Bone marrow (tissue), 2 donors: ENCODE data around the gene CFAP77.

Source experiments
- DNase-seq, 2 donors: peaks; one replicate each; lab custom pipeline; 2025; lab: John Stamatoyannopoulos, UW

Gene CFAP77

DNA sequence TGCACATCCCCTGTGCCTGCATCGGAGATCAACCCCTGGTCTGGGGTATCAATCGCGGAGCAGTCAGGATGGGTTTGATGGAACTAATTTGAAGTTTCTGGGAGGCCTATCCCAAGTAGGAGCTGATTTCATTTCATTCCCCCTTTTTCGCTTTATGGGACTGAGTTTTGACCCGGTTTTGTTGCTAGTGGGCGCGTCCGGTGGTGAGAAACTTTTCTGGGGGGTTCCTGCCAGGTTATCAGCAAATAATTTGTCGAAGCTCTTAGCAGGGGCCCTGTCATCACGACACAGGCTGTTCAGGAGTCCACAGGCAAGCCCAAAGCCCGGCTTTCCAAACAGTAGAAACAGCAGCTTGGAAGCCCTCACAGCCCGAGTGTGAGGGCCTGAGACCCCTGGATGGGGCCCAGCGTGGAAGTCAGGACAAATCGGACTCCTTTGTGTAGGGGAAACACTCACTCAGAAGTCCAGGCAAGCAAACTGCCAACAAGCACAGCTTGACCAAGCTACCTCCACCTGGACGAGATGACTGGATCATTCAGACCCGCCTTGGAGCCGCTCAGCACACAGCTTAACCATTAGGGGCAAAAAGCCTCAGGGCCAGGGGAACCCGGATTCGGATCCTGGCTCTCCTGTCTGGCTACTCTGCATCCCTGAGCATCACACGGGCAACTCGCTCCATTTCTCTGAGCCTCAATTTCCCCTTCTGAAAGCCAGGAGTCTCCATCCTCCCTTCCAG lies 108.0 kb downstream of the CFAP77 start:
- DNase-seq, result no peak

DNA sequence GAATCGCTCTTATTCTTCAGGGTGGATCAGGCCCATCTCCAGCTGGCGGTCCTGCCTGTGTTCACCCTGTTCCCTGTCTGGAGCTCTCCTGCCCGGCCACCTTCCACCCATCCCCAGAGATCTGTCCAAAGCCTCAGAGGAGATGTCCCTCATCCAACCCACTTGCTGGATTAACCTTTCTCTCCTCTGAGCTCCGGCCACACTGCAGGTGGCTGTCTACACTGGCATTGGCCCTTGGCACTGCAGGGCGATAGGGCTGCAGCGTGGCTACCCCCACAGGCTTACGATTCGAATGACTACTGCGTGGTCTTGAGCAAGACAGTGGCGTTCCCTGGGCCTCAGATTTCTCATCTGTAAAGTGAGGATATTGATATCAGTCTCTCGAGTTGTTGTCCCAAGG lies 108.6 kb downstream of the CFAP77 start:
- no peak for DNase-seq

DNA sequence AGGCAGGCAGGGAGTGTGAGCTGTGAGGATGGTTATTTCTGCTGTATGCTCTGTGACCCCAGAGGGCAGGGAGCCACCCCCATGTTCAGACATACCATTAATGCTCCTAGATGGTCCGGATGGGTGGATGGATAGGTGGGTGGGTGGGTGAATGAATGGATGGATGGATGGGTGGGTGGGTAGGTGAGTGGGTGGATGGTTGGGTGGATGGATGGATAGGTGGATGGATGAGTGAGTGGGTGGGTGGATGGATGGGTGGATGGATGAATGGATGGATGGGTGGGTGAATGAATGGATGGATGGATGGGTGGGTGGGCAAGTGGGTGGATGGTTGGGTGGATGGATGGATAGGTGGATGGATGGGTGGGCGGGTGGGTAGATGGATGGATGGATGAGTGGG lies 109.0 kb downstream of the CFAP77 start:
- DNase-seq, result no peak

DNA sequence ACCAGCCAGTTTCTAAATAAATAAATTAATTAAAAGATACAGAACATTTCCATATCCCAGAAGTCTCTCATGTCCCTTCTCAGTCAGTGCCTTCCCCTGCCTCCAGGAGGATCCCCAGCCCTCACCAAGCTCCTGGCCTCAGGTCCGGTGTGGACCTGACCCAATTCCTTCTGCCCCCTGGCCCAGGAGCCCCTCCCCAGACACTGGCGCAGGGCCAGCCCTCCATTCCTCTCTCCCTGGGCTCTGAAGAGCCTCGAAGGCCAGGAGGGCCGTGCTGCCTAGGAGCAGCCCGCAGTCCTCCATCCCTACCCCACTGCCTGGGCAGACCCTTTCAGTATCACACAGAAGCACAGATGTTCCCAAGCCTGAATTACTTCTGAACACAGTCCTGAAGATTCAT lies 110.6 kb downstream of the CFAP77 start:
- no peak for DNase-seq

DNA sequence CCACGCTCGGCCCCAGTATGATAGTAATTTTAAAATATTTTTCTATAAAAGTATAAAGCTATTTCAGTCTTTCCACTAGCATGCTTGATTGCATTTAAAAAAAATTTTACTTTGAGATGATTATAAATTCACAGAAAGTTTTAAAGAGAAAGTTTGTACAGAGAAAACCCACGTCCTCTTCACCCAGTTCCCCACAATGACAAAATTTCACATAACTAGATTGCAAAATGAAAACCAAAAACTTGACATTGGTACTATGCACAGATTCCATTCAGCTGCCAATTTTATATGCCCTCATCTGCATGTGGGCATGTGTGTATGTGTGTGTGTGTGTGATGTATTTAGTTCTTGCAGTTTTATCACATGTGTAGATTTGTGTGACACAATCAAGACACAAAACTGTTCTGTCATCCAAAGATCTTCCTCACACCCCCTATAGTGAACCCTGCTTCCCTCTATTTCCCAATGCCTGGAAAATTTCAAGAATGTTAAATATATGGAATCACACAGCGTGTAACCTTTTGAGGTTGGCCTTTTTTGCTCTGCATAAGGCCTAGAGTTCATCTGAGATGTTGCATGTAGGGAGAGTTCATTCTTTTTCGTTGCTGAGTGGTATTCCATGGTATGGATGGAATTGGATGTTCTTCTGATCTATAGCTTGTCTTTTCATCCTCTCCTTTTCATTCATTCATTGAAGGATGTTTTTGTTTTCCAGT lies 115.5 kb downstream of the CFAP77 start:
- no peak for DNase-seq

DNA sequence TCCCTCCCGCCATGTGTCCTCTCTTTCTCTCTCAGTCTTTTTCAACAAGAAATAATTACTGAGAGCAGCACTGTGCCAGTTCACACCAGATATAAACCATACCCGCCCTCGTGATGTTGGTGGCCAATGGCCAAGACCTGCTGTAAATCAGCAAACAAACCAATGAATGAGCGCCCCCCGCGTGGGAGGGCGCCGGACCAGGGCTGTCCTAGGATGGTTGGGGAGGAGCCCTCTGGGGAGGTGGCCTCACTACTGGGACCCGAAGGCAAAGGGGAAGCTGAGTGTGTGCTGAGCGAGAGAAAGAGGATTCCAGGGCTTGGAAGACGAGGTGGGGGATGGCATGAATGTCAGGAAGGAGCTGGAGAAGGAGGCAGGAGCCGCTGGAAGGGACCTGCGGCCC lies 121.2 kb downstream of the CFAP77 start:
- no peak for DNase-seq

DNA sequence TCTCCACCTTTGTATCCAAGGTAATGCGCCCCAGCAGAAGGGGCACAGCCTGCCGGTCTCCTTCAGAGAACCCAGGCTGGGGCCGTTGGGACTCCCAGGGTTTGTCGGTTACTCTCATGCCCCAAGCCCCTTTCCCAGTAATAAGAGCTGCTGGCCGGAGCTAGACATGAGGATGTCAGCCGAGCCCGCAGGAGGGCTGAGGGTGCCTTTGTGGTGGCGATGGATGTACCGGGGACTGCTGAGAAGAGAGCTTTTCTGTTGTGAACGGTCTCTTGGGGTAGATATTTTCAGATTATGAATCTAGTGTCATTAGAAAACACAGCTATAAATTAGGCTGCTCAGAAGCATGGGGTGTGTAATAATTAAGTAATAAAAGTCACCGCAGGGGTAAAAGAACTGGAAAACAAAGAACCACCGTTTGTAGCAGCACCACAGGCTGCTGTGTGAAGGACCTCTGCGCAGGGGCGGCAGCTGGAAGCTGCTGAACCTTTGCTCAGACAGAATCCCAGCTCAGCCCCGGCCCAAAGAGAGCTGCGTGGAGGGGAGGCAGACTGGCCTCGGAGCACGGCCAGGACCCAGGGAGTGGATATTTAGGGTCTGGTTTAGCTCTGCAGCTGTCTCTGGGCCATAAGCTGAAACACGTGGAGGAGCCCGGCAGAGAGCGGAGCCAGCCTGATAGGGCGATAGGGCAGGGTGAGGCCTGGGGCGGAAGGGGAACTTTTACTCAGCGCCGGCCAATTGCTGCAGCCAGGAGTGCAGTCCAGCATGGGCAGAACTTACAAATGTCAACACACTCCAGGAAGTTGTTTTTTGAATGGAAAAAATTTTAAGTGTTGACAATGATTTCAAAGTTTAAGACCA lies 121.9 kb downstream of the CFAP77 start:
- DNase-seq, result no peak

DNA sequence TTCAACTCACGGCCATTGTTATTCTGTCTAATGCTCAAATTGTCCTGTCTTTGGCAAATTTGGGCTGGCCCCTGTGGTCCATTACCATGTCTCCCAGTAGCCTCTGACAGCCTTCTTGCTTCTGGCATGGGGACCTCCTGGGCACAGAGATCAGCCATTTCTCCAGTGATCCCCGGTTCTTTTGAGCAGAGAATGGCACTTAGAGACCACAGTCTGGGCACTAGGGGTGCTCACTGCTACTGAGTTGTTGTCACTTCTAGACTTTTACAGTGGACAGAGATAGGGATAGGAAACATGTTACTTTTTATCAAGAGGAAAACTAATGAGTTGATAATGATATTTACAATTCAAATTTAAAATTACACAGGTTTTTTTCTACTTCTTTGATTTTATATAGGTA lies 124.8 kb downstream of the CFAP77 start:
- no peak for DNase-seq

DNA sequence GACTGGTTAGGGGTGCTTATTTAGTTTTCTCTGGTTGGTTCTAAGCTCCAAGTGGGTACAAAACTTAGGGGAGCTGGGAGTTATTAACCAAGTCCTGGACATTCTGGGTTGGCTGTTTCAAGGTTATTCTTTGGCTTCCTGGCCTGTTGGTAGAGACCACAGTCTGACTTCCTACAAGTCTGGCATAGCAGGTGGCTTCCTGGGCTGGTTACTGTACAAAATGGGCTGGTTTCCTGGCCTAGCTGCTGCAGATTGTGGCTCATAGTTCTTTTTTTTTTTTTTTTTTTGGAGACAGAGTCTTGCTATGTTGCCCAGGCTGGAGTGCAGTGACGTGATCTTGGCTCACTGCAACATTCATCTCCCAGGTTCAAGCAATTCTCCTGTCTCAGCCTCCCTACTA lies 126.1 kb downstream of the CFAP77 start:
- DNase-seq, result no peak

DNA sequence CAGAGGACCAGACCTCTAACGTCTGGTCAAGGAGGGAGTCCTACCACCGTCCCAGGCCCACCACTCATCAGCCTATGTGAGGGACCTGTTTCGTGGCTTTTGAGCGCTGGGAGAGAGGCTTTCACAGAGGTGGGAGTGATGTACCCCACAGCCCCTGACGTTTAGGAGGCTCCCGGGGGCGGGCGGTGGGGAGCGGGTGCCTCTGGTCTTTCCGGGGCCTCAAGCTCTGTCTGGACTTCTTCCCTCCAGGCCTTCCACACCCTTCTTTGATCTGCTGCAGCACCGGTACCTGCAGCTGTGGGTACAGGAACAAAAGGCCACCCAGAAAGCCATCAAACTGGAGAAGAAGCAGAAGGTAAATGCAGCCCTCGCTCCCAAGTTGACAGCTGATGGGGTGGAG lies 127.3 kb downstream of the CFAP77 start:
- DNase-seq, result no peak

DNA sequence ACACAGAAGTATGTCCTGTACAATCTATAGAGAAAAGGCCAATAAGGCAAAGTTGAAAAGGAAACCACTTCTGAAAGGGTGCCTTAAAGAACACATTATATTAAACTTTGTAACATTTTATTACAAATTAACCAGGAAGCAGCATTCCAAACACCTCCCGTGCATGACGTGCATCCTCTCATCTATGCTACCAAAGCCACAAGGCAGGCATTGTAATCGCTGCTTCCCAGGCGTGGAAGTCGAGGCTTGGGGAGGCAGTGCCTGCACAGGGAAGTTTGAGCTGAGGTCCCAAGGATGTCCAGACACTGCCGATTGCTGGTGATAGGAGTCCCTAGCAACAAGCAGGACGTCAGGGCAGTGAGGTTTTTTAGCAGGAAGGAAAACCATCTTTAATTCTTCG lies 128.1 kb downstream of the CFAP77 start:
- DNase-seq, result no peak

DNA sequence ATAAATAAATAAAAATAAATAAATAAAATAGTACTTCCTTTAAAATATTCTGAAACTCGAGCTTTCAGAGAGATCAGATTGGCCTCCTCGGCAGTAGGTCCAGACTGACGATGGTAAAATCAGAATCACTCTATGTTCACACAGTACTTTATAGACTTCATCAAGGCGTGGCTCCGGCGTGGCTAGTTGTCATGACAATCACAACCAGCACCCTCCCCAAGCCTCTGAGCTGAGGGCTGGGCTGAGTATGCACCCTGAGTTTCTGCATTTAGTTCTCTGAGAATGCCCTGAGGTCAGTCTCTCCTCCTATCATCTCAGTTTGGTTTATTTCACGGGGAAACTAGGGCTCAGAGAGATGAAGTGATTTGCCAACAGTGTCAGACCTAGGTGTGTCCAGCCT lies 129.1 kb downstream of the CFAP77 start:
- no peak for DNase-seq

DNA sequence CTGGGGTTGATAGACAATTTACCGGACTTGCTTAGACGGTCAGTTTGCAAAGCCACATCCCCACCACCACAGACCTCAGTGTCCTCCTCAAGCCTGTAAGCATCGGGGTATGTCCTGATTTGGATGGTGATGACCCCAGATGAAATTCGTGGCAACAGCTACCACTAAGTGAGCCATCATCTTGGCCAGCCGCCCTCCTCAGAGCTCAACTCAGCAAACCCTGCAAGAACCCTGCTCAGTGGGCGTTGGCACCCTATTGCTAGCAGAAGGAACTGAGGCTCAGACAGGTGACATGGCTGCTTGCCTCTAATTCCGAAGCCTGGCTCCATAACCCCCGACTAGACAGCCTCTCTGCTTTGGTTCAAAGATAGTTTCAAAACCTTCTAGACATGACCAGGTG lies 131.0 kb downstream of the CFAP77 start:
- DNase-seq, result no peak

DNA sequence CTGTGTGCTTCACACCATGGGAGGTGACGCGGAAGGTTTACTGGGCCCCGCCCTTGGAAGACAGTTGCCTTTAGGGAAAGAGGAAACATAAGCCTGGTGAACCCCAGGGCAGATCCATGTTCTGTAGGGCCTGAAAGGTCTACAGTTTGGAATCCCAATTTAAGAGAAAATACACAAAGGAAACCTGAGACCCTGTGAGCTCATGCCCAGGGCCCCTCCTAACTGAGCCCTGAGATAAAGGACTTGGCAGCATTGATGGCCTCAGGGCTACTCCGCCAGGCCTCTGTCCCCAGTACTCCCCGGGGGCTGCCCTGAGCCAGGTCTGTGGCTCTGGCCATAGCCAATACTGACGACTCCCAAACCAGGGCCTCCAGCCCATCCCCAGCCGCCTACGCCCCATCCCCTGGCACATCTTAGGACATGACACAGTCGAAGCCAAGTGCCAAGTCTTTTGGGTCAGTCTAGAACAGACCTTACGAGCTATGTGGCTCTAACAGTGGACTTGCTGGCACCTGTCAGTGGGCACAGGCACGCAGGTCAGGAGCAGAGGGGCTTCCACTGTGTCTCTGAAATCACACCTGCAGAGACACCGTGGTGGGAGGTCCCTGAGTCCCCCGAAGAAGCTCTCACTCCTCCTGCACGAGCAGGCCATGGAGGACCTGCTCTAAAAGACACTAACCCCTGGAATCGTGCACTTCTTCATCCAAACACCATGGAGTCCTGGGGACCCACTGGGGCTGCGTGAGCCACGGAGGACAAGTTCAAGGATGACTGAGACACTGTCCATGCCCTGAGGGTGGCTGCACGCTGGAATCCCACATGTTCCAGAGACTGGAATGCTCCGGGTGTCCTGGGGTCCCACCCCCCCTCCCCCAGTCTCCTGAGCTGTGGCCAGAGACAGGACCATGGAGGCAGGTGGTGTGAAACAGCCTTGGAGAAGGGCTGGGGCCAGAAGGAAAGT lies 132.1 kb downstream of the CFAP77 start:
- DNase-seq, result no peak

DNA sequence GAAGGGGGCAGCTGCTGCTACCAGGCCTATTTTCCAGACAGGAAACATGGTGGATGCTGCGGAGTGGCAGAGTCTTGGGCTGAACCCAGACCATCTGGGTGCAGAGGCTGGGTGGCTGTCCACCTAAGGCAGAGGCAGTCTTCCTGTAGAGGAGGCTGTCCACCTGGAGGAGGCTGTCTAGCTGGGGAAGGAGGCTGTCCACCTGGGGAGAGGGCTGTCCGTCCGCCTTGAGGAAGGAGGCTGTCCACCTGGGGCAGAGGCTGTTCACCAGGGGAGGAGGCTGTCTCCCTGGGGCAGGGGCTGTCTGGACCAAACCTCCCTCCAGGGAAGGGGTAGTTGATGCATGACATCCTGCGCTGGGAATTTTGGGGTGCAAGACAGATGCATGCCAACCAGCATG lies 133.2 kb downstream of the CFAP77 start:
- no peak for DNase-seq

DNA sequence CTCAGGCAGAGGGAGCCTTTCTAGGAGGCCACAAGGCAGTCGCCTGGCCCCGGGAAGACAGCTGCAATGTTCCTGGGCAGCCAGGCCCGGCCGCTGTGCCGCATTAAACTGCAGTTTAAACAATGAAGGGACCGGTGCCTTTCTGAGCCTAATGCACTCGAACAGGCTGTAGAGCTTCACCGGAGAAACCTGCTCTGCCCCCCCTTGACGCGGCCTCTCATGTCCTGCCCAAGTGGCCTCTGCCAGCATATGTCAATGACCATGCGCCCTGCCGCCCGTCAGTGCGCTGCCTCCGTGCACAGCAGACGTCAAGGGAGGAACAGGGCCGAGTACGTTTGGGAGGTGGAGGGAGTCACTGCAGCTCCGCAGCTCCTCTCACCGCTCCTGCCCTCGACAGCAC lies 133.9 kb downstream of the CFAP77 start:
- no peak for DNase-seq

DNA sequence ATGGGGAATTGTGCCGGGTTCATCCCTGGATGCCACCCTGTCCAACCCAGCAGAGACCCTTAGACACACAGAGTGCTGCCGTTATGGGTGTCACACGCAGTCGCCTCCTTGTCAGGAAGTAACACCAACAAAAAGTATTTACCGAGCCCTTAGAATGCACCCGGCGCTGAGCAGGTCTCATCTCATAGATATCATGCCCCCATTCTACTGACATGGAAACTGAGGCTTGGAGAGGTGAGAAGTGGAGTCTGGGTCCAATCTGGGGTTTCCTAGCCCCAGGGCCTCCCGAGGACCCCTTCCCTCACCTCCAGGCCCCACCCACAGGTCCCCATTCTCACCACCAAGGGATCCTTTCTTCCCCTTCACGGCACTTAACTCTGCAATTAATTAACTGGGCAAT lies 135.6 kb downstream of the CFAP77 start:
- DNase-seq, result no peak

DNA sequence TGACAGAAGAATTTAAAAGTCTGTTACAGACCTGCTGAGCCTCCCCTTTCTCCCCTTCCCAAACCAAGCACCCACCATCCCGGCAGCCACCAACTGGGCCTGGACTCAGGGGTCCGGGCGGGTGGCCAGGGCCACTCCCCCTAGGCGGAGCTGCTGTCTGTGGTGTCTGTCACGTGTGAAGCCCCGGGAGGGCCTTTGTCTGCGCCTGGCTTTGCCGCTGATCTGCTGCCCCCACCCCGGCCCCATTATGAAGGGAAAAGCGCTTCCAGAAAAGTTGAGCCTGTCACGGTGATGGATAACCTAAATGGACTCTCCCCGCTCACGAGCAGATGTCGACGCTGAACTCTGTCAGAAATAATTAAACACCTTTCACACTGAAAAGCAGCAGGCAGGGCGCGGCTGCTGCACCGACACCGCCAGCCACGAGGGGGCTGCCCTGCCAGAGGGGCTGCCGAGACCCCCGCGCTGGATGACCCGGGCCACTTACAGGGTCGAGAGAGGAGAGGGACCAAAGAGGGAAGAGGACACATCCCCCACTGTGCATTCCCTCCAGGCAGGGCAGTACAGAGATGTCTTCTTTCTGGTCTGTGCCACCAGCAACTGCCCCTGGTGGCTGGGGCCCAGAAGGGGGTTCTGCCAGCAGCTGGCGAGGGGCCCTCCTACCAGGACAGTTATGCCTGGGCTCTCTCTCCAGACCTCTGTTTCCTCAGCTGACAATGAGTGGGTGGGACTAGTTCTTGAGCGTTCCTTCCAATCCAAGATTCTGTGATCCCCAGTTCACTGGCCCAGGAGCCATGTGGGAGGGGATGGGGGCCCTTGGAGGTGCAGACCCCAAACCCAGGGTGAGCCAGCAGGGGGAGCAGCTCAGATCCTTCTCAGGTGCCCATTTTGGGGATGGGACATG lies 136.4 kb downstream of the CFAP77 start:
- DNase-seq, result no peak

DNA sequence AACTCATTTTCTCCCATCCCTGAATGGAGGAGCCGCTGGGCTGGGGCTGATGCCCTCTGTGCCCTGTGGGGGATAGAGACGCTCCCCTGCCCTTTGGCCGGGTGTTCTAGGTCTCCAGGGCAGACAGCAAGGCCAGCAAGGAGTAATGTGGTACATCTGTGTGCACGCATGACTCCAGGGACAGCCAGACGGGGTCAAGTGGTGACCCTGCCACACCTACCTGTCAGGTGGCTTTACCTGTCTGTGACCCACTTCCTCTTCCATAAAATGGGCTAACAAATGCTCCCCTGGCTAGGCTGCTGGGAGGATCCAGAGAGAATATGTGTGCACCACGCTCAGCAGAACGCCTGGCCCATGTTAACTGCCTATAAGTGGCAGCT lies 137.0 kb downstream of the CFAP77 start:
- no peak for DNase-seq

DNA sequence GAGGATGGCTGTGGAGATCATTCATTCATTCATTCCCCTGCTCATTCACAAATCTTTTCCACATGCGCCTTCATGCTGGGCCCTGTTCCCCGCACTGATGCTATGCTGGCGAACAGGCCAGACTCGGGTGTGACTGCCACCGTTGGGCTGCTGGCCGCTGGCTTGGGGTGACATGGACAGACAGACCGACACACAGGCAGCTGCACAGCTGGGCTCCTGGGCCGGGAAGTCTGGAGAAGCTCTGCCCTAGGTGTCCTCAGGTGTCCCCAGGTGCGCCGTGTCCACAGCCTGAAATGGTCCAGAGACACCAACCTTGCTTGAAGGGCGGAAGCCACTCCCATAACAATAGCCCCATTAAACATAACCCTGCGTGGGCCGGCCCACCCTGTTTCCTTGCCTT lies 137.4 kb downstream of the CFAP77 start:
- DNase-seq, result no peak
